HG03066 (cell line): Measurements from ENCODE around the gene PXYLP1.

Experiments
- ATAC-seq: cut with Tn5 transposase; IDR thresholded peaks from one replicate; pipeline ENCODE4 v1.9.1; 2021; ENCODE audit warnings: low read depth; ENCODE audit not compliant: unreplicated experiment

Gene PXYLP1

GRCh38 chr3:141248064-141248463 is 16.4 kb downstream of the PXYLP1 start:
- ATAC-seq, result no peak

GRCh38 chr3:141249041-141249440 is 17.4 kb downstream of the PXYLP1 start:
- ATAC-seq, result no peak

GRCh38 chr3:141250342-141250741 is 18.7 kb downstream of the PXYLP1 start:
- ATAC-seq, result no peak

GRCh38 chr3:141250828-141251227 is 19.2 kb downstream of the PXYLP1 start:
- ATAC-seq, result no peak

- no peak for ATAC-seq
These were observed 21.7 kb downstream of the PXYLP1 start for GRCh38 chr3:141253326-141253725.

GRCh38 chr3:141253811-141254210 is 22.2 kb downstream of the PXYLP1 start:
- no peak for ATAC-seq

GRCh38 chr3:141255137-141255845 is 23.7 kb downstream of the PXYLP1 start:
- ATAC-seq, result no peak

GRCh38 chr3:141255846-141256261 is 24.2 kb downstream of the PXYLP1 start:
- no peak for ATAC-seq

GRCh38 chr3:141256820-141257219 is 25.2 kb downstream of the PXYLP1 start:
- ATAC-seq, result no peak

GRCh38 chr3:141257961-141258360 is 26.3 kb downstream of the PXYLP1 start:
- ATAC-seq, result no peak

GRCh38 chr3:141258973-141259372 is 27.3 kb downstream of the PXYLP1 start:
- no peak for ATAC-seq

GRCh38 chr3:141259821-141260629 is 28.4 kb downstream of the PXYLP1 start:
- no peak for ATAC-seq

- ATAC-seq, result no peak
These were observed 29.0 kb downstream of the PXYLP1 start for GRCh38 chr3:141260630-141260927.

GRCh38 chr3:141261472-141262307 is 30.1 kb downstream of the PXYLP1 start:
- no peak for ATAC-seq

- ATAC-seq, result no peak
These were observed 30.7 kb downstream of the PXYLP1 start for GRCh38 chr3:141262308-141262705.

GRCh38 chr3:141266186-141266585 is 34.6 kb downstream of the PXYLP1 start:
- no peak for ATAC-seq

- ATAC-seq, result no peak
These were observed 35.4 kb downstream of the PXYLP1 start for GRCh38 chr3:141266797-141267555.

- no peak for ATAC-seq
These were observed 36.0 kb downstream of the PXYLP1 start for GRCh38 chr3:141267629-141268028.

- no peak for ATAC-seq
These were observed 36.7 kb downstream of the PXYLP1 start for GRCh38 chr3:141268306-141268705.

GRCh38 chr3:141268791-141269190 is 37.2 kb downstream of the PXYLP1 start:
- ATAC-seq, result no peak

- ATAC-seq, result no peak
These were observed 38.3 kb downstream of the PXYLP1 start for GRCh38 chr3:141269961-141270360.
